Brain microvascular endothelial cell (primary cell): ENCODE results near the gene TGM5.
"Not testable (repeated sequence)": the region's sequence is repeated elsewhere in the genome, so short reads cannot be mapped to it uniquely, and the experiment has no call there.

Experiments
- DNase-seq: peaks from one replicate; pipeline ENCODE4 v3.0.0-alpha.2; 2020
- H3K27ac ChIP-seq: fragments of 250-450 bp; sonication (Bioruptor Pico); 2 replicates; pipeline ENCODE4 v1.5.1; 2020; ENCODE audit warnings: mild to moderate bottlenecking, moderate library complexity
- H3K27me3 ChIP-seq: fragments of 250-450 bp; sonication (Bioruptor Pico); replicated peaks from 2 replicates; pipeline ENCODE4 v1.5.1; 2020; ENCODE audit warnings: mild to moderate bottlenecking
- H3K36me3 ChIP-seq: fragments of 250-450 bp; sonication (Bioruptor Pico); replicated peaks from 2 replicates; pipeline ENCODE4 v1.5.1; 2020; ENCODE audit warnings: mild to moderate bottlenecking
- H3K4me3 ChIP-seq: 2 replicates; pipeline ENCODE4 v1.5.1; 2011; ENCODE audit warnings: low read depth, mild to moderate bottlenecking, control low read depth, low read length, moderate library complexity
- in situ Hi-C: cut with HindIII; loops from 2 replicates; pipeline ENCODE4 v1.10.0; 2017; ENCODE audit warnings: low sequenced_read_pairs, low pct_ligation_motif_present
- TF ChIP-seq, protein P1 (sequence below): IDR thresholded peaks from 2 replicates; pipeline ENCODE4 v1.5.1; 2011; ENCODE audit warnings: low read depth, mild to moderate bottlenecking, moderate library complexity, low read length, control low read depth, inconsistent platforms; ENCODE audit errors: missing control alignments

The TGM5 gene

DNA sequence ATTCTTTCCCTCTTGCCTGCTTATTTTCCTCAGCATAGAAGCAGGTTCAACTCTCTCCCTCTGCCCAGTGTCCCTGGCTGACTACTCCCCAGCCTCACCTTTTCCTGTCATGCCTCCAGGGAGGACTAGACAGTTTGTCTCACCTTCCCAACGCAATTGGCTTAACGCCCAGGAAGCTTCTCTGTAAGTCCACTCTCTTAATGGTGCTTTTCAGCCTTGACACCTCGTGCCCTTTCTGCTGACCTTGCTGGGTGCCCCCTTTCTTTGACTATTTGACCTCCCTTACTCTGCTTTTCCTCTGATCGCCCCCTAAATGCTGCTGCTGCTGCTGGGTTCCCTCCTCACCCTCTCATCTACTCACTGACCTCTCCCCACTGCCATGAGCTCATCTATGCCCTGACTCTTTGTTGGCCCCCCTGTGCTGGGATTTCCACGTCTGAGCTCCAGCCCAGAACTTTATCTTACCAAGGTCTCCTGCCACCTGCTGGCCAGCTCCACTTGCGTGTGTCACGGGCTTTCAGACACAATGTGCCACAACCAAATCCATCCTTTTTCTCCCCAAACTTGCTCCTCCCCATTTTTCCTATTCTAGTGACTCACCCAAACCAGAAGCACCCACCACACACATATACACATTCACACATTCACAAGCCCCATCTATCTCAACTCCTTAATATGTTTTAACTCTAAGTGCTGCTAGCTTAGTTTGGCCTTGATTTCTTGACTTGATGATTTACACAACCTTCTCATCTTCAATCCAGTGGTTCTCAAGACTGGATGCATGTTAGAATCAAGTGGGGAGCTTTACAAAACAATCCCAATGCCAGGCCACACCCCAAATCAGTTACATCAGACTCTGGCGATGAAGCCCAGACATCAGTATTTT is 62.5 kb downstream of the TGM5 start:
- no peak overlapping the region for H3K4me3 ChIP-seq
- H3K27ac ChIP-seq: no peak overlapping the region
- TF ChIP-seq, protein P1, sequence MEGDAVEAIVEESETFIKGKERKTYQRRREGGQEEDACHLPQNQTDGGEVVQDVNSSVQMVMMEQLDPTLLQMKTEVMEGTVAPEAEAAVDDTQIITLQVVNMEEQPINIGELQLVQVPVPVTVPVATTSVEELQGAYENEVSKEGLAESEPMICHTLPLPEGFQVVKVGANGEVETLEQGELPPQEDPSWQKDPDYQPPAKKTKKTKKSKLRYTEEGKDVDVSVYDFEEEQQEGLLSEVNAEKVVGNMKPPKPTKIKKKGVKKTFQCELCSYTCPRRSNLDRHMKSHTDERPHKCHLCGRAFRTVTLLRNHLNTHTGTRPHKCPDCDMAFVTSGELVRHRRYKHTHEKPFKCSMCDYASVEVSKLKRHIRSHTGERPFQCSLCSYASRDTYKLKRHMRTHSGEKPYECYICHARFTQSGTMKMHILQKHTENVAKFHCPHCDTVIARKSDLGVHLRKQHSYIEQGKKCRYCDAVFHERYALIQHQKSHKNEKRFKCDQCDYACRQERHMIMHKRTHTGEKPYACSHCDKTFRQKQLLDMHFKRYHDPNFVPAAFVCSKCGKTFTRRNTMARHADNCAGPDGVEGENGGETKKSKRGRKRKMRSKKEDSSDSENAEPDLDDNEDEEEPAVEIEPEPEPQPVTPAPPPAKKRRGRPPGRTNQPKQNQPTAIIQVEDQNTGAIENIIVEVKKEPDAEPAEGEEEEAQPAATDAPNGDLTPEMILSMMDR: peak; percentile 87
- no peaks in the 10 kb centered on the region for H3K36me3 ChIP-seq
- DNase-seq: peak; percentile 68
- peaks cover 11% of the 10 kb centered on the region for H3K27me3 ChIP-seq
- in situ Hi-C loops: no loop called here

DNA sequence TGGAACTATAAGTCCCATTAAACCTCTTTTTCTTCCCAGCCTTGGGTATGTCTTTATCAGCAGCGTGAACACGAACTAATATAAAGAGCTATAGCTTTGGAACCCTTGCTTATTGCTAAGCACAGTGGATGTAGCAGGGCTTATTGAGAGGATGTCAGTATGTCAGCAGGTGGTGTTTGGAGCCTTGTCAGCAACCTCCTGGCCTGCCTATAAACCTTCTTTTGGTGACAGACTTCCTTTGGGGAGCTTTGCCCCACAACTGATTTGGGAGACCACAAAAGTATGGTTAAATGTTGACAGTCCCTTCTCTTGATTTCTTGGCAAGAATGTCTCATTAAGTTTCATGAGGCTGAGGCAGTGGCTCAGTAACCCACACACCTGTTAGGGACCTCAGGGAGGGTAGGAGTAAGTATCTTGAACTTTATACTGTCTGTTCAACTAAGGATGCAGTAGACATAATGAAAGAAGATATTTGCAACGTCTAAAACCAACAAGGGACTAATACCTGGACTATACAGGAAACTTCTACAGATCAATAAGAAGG is 66.7 kb downstream of the TGM5 start:
- H3K27me3 ChIP-seq: no peaks in the 10 kb centered on the region
- TF ChIP-seq, protein P1: no peak
- no peak for DNase-seq
- in situ Hi-C loops: no loop called here
- H3K27ac ChIP-seq: no peak overlapping the region
- H3K36me3 ChIP-seq: peaks cover 4% of the 10 kb centered on the region
- no peak overlapping the region for H3K4me3 ChIP-seq

DNA sequence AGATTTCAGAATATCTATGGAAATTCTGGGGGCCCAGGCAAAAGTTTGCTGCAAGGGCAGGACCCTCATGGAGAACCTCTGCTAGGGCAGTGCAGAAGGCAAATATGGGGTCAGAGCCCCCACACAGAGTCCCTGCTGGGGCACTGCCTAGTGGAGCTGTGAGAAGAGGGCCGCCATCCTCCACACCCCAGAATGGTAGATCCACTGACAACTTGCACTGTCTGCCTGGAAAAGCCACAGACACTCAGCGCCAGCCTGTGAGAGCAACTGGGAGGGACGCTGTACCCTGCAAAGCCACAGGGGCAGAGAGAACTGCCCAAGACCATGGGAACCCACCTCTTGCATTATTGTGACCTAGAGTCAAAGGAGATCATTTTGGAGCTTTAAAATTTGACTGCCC is 67.7 kb downstream of the TGM5 start:
- no peaks in the 10 kb centered on the region for H3K27me3 ChIP-seq
- in situ Hi-C loops: no loop called here
- H3K36me3 ChIP-seq: peaks cover 9% of the 10 kb centered on the region
- DNase-seq: no peak
- TF ChIP-seq, protein P1: no peak
- H3K4me3 ChIP-seq: no peak overlapping the region
- no peak overlapping the region for H3K27ac ChIP-seq

DNA sequence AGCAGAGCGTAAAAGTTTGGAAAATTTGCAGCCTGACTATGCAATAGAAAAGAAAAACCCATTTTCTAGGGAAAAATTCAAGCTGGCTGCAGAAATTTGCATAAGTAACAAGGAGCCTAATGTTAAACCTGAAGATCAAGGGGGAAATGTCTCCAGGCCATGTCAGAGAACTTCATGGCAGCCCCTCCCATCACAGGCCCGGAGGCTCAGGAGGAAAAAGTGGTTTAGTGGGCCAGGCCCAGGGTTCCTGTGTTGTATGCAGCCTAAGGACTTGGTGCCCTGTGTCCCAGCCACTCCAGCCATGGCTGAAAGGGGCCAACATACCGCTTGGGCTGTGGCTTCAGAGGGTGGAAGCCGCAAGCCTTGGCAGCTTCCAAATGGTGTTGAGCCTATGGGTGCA is 68.2 kb downstream of the TGM5 start:
- DNase-seq, H3K27me3 ChIP-seq, H3K4me3 ChIP-seq, H3K27ac ChIP-seq, in situ Hi-C loops, H3K36me3 ChIP-seq: not testable (repeated sequence)

DNA sequence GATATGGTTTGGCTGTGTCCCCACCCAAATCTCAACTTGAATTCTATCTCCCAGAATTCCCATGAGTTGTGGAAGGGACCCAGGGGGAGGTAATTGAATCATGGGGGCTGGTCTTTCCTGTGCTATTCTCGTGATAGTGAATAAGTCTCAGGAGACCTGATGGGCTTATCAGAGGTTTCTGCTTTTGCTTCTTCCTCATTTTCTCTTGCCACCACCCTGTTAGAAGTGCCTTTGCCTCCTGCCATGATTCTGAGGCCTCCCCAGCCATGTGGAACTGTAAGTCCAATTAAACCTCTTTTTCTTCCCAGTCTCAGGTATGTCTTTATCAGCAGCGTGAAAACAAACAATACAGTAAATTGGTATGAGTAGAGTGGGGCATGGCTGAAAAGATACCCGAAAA is 69.0 kb downstream of the TGM5 start:
- H3K27ac ChIP-seq, in situ Hi-C loops, H3K27me3 ChIP-seq, H3K4me3 ChIP-seq, DNase-seq: not testable (repeated sequence)
- peaks cover 11% of the 10 kb centered on the region for H3K36me3 ChIP-seq

DNA sequence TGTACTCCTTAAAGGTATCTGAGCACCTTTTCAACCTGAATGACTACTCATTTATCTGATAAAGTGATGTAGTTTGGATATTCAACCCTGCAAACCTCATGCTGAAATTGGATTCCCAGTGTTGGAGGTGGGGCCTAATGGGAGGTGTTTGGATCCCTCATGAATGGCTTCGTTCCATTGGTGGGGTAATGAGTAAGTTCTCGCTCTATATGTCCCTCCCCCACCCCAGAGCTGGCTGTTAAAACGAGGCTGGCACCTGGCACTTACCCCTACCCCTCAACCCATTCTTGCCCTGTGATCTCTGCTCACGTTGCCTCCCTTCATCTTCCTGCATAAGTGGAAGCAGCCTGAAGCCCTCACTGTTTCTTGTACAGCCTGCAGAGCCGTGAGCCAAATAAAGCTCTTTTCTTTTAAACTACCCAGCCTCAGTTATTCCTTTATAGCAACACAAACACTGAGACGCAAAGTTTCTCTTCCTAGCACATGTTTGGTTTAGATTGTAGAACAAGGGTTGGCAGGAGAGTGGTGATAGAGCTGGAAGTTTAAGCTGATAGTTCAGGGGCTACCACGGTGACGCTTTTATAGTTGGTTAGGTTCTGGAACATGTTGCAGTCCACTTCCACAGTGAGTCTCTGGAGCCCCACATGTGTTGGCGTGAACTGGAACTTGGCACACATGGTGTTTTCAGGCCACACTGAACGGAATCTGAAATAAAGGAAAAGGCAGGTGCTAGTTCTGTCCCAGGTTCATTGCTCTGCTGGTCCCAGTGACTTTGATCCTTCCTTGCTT is 69.8 kb downstream of the TGM5 start:
- Histone ChIP-seq H3K27ac (no peak overlapping the region), H3K4me3 (no peak overlapping the region), H3K27me3 (no peaks in the 10 kb centered on the region), H3K36me3 (peaks cover 20% of the 10 kb centered on the region)
- in situ Hi-C loops: no loop called here
- DNase-seq: no peak
- TF ChIP-seq, protein P1: no peak
